GM12878 (cell line): Measurements from ENCODE around the gene SRSF12.

Source experiments
- FOS ChIP-seq: IDR thresholded peaks from 3 replicates; pipeline ENCODE4 v1.6.1; 2011; ENCODE audit warnings: borderline replicate concordance; ENCODE audit not compliant: insufficient read length; ENCODE audit errors: extremely low read depth
- POLR2A ChIP-seq: IDR thresholded peaks from 2 replicates; pipeline ENCODE4 v1.6.1; 2011; ENCODE audit warnings: low read depth, mild to moderate bottlenecking, low read length
- POLR2AphosphoS5 ChIP-seq: IDR thresholded peaks from 2 replicates; pipeline ENCODE4 v1.6.1; 2011; ENCODE audit warnings: mild to moderate bottlenecking, low read length, inconsistent platforms
- RAD51 ChIP-seq: fragments of 450-650 bp; IDR thresholded peaks from 2 replicates; pipeline ENCODE4 v1.6.1; 2016; ENCODE audit warnings: moderate library complexity, mild to moderate bottlenecking, inconsistent platforms
- SRF ChIP-seq, 2 experiments: IDR thresholded peaks; 2 replicates each; pipeline ENCODE4 v1.6.1; 2011; ENCODE audit warnings: low read depth in 2 of 2, low read length in 2 of 2, mild to moderate bottlenecking in 1 of 2, moderate library complexity in 1 of 2
- ZBED1 ChIP-seq: IDR thresholded peaks from 2 replicates; pipeline ENCODE4 v1.6.1; 2016; ENCODE audit warnings: borderline replicate concordance
- ZNF24 ChIP-seq: fragments of 450-650 bp; IDR thresholded peaks from 2 replicates; pipeline ENCODE4 v1.6.1; 2017; ENCODE audit warnings: antibody characterized with exemption, mild to moderate bottlenecking
- TF ChIP-seq, protein P1 (sequence below), 3 experiments: IDR thresholded peaks in 2 of 3; conservative IDR thresholded peaks in 1 of 3; 2 replicates each; pipeline ENCODE4 v1.5.1; 2011; ENCODE audit warnings: low read depth in 3 of 3, low read length in 3 of 3, mild to moderate bottlenecking in 3 of 3, control low read depth in 2 of 3, moderate library complexity in 2 of 3, inconsistent platforms in 1 of 3, mixed read lengths in 1 of 3; ENCODE audit not compliant: control insufficient read depth in 2 of 3, insufficient read depth in 1 of 3; ENCODE audit errors: extremely low read depth in 1 of 3
- TF ChIP-seq, protein P2 (sequence below): IDR thresholded peaks from 2 replicates; pipeline ENCODE4 v1.6.1; 2011; ENCODE audit warnings: borderline replicate concordance, low read depth, mild to moderate bottlenecking, moderate library complexity, low read length; ENCODE audit not compliant: insufficient read depth, poor library complexity, severe bottlenecking

DNA sequence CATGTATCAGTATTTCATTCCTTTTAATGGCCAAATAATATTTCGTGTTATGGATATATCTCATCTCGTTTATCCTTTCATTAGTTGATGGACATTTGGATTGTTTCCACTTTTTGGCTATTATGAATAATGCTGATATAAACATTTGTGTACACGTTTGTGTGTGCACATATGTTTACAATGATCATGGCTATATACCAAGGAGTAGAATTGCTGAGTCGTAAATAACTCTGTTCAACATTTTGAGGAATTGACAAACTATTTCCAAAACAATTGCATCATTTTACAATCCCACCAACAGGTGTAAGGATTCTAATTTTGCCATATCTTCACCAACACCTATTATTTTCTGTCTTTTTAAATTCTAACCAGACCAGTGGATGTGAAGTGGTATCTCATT lies 63.7 kb downstream of the SRSF12 start:
- TF ChIP-seq RAD51 (no peak), FOS (no peak), ZNF24 (no peak), POLR2A (no peak), ZBED1 (no peak), SRF (IDR thresholded peaks at IDR 0.05; ENCODE audit: low read depth in 2 of 2, low read length in 2 of 2) (no peak), POLR2AphosphoS5 (no peak)
- TF ChIP-seq, protein P1, sequence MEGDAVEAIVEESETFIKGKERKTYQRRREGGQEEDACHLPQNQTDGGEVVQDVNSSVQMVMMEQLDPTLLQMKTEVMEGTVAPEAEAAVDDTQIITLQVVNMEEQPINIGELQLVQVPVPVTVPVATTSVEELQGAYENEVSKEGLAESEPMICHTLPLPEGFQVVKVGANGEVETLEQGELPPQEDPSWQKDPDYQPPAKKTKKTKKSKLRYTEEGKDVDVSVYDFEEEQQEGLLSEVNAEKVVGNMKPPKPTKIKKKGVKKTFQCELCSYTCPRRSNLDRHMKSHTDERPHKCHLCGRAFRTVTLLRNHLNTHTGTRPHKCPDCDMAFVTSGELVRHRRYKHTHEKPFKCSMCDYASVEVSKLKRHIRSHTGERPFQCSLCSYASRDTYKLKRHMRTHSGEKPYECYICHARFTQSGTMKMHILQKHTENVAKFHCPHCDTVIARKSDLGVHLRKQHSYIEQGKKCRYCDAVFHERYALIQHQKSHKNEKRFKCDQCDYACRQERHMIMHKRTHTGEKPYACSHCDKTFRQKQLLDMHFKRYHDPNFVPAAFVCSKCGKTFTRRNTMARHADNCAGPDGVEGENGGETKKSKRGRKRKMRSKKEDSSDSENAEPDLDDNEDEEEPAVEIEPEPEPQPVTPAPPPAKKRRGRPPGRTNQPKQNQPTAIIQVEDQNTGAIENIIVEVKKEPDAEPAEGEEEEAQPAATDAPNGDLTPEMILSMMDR (IDR thresholded peaks at IDR 0.05 in 2 of 3, conservative IDR thresholded peaks at IDR 0.05 in 1 of 3; ENCODE audit: control insufficient read depth in 2 of 3, extremely low read depth in 1 of 3, insufficient read depth in 1 of 3, low read depth in 3 of 3, low read length in 3 of 3): no peak
- TF ChIP-seq, protein P2, sequence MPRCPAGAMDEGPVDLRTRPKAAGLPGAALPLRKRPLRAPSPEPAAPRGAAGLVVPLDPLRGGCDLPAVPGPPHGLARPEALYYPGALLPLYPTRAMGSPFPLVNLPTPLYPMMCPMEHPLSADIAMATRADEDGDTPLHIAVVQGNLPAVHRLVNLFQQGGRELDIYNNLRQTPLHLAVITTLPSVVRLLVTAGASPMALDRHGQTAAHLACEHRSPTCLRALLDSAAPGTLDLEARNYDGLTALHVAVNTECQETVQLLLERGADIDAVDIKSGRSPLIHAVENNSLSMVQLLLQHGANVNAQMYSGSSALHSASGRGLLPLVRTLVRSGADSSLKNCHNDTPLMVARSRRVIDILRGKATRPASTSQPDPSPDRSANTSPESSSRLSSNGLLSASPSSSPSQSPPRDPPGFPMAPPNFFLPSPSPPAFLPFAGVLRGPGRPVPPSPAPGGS: no peak
